Mucosa of stomach (tissue), 1 donor: ENCODE measurements around the gene RNPEPL1.
"Not testable (repeated sequence)": the region's sequence is repeated elsewhere in the genome, so short reads cannot be mapped to it uniquely, and the experiment has no call there.

ENCODE experiments used
- H3K27me3 ChIP-seq: one replicate; pipeline ENCODE4 v1.7.0; 2013; ENCODE audit warnings: mild to moderate bottlenecking, low read length; ENCODE audit not compliant: control insufficient read depth, insufficient read depth
- H3K36me3 ChIP-seq: one replicate; pipeline ENCODE4 v1.7.0; 2013; ENCODE audit warnings: low read length; ENCODE audit not compliant: control insufficient read depth, insufficient read depth
- H3K4me1 ChIP-seq: one replicate; pipeline ENCODE4 v1.7.0; 2013; ENCODE audit warnings: mild to moderate bottlenecking, low read length; ENCODE audit not compliant: control insufficient read depth, insufficient read depth
- H3K4me3 ChIP-seq: one replicate; pipeline ENCODE4 v1.7.0; 2013; ENCODE audit warnings: low read length
- H3K9ac ChIP-seq: one replicate; pipeline ENCODE4 v1.7.0; 2013; ENCODE audit warnings: mild to moderate bottlenecking, low read length, moderate library complexity
- H3K9me3 ChIP-seq: one replicate; pipeline ENCODE4 v1.7.0; 2013; ENCODE audit warnings: mild to moderate bottlenecking, low read length, moderate library complexity; ENCODE audit not compliant: control insufficient read depth
- donor health status: Pancreatic carcinoma.

Gene RNPEPL1

DNA sequence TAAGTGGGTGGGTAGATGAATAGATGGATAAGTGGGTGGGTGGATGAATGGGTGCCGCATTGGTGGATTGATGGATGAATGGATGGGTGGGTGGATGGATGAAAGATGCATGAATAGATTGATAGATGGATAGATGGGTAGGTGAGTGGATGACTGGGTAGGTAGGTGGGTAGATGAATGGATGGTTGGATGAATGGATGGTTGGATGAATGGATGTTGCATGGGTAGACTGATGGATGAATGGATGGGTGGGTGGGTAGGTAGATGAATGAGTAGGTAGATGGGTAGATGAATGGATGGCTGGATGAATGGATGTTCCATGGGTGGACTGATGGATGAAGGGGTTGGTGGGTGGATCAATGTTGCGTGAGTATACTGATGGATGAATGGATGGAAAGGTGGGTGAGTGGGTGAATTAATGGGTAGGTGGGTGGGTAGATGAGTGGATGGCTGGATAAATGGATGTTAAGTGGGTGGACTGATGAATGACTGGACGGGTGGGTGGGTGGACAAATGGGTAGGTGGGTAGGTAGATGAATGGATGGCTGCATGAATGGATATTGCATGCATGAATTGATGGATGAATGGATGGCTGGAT lies 41.0 kb upstream of the RNPEPL1 start:
- Histone ChIP-seq H3K36me3 (peaks cover 13% of the 10 kb centered on the region), H3K27me3 (no peaks in the 10 kb centered on the region), H3K9me3 (peaks cover 7% of the 10 kb centered on the region), H3K4me1 (no peaks in the 10 kb centered on the region), H3K9ac (no peak overlapping the region), H3K4me3 (no peak overlapping the region)

DNA sequence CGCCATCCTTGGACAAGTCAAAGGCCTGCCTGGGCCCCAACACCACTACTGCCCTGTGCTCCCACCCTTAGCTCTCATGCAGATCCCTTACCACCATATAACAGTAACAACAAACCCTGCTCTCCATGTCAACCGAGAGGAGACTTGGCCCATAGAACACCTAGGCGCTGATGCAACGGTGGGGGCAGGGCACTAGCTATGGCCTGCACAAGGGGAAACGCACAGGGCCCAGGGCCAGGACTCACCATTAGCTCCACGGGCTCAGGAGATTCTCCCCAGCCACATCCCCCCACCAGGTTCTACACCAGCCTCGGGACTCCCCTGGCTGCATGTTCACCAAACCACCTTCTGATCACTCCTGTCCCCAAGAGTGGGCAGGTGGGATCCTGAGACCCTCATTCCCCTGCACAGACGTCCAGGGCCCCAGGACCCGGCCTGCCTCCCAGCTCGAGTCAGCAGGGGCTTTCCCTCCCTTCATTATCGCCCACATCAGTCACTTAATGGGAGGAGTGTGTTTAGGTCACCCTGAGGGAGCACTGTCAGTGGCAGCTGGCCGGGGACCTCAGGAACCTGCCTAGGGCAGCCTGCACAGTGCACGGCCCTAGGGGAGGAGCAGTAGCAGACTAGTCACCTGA lies 39.8 kb upstream of the RNPEPL1 start:
- H3K4me3 ChIP-seq = no peak overlapping the region
- peaks cover 7% of the 10 kb centered on the region for H3K9me3 ChIP-seq
- no peaks in the 10 kb centered on the region for H3K27me3 ChIP-seq
- no peak overlapping the region for H3K9ac ChIP-seq
- H3K36me3 ChIP-seq = peaks cover 13% of the 10 kb centered on the region
- H3K4me1 ChIP-seq = no peaks in the 10 kb centered on the region

DNA sequence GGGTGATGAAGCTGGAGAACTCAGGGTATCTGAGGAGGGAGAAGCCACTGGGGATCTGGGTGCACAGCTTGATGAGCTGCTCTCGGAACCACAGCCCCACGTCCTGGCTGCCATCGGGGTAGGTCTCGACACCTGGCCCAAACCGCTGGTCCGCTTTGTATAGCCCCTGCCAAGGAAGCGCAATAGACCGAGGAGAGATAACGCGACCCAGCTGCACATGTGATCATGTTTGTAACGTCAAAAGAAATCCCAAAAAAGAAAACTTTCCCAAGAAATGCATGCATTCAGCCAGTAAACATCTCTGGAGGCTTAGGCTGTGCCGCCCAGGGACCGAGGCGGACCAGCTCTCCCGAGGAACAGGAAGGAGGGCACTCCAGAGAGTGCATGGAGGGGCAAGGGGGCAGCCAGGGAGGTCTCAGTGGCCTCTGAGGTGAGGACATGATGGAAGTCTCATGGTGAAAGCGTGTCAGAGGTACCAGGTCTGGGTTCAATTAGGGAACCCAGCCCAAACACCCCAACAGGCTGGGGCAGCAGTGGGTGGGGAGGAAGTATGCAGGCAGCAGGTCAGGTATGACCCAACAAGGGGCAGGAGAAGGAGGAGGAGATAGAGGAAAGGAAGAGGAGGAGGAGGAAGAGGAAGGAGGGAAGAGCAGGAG lies 38.8 kb upstream of the RNPEPL1 start:
- Histone ChIP-seq H3K4me1 (no peaks in the 10 kb centered on the region), H3K27me3 (no peaks in the 10 kb centered on the region), H3K4me3 (no peak overlapping the region), H3K9ac (no peak overlapping the region), H3K36me3 (peaks cover 13% of the 10 kb centered on the region), H3K9me3 (peaks cover 7% of the 10 kb centered on the region)

GRCh38 chr2:240530181-240530580 lies 38.1 kb upstream of the RNPEPL1 start:
- Histone ChIP-seq H3K27me3 (no peaks in the 10 kb centered on the region), H3K9me3 (peaks cover 4% of the 10 kb centered on the region), H3K36me3 (peaks cover 12% of the 10 kb centered on the region), H3K4me3 (no peak overlapping the region), H3K4me1 (no peaks in the 10 kb centered on the region), H3K9ac (no peak overlapping the region)

- no peaks in the 10 kb centered on the region for H3K4me1 ChIP-seq
- no peak overlapping the region for H3K4me3 ChIP-seq
- peaks cover 4% of the 10 kb centered on the region for H3K36me3 ChIP-seq
- H3K9ac ChIP-seq = no peak overlapping the region
- H3K9me3 ChIP-seq = no peaks in the 10 kb centered on the region
- H3K27me3 ChIP-seq = no peaks in the 10 kb centered on the region
These were observed 37.2 kb upstream of the RNPEPL1 start for GRCh38 chr2:240531038-240531437.

- H3K4me3 ChIP-seq = no peak overlapping the region
- no peaks in the 10 kb centered on the region for H3K4me1 ChIP-seq
- no peaks in the 10 kb centered on the region for H3K9me3 ChIP-seq
- no peaks in the 10 kb centered on the region for H3K27me3 ChIP-seq
- H3K36me3 ChIP-seq = no peaks in the 10 kb centered on the region
- no peak overlapping the region for H3K9ac ChIP-seq
These were observed 36.1 kb upstream of the RNPEPL1 start for GRCh38 chr2:240532031-240532775.

- Histone ChIP-seq H3K9ac (no peak overlapping the region), H3K4me1 (no peaks in the 10 kb centered on the region), H3K4me3 (no peak overlapping the region), H3K27me3 (no peaks in the 10 kb centered on the region), H3K36me3 (peaks cover 9% of the 10 kb centered on the region), H3K9me3 (no peaks in the 10 kb centered on the region)
These were observed 30.1 kb upstream of the RNPEPL1 start for GRCh38 chr2:240538031-240538780.

GRCh38 chr2:240539101-240539500 lies 29.2 kb upstream of the RNPEPL1 start:
- not testable (repeated sequence) for H3K36me3 ChIP-seq, H3K4me1 ChIP-seq, H3K4me3 ChIP-seq, H3K27me3 ChIP-seq, H3K9me3 ChIP-seq, H3K9ac ChIP-seq

- Histone ChIP-seq H3K9me3 (no peaks in the 10 kb centered on the region), H3K9ac (no peak overlapping the region), H3K4me3 (no peak overlapping the region), H3K4me1 (no peaks in the 10 kb centered on the region), H3K27me3 (no peaks in the 10 kb centered on the region), H3K36me3 (peaks cover 9% of the 10 kb centered on the region)
These were observed 28.4 kb upstream of the RNPEPL1 start for GRCh38 chr2:240539906-240540305.

- Histone ChIP-seq H3K9me3 (no peaks in the 10 kb centered on the region), H3K27me3 (no peaks in the 10 kb centered on the region), H3K9ac (no peak overlapping the region), H3K4me1 (no peaks in the 10 kb centered on the region), H3K36me3 (peaks cover 5% of the 10 kb centered on the region), H3K4me3 (no peak overlapping the region)
These were observed 17.0 kb upstream of the RNPEPL1 start for GRCh38 chr2:240551288-240551687.

GRCh38 chr2:240551811-240552210 lies 16.5 kb upstream of the RNPEPL1 start:
- H3K36me3 ChIP-seq = peaks cover 5% of the 10 kb centered on the region
- H3K4me3 ChIP-seq = no peak overlapping the region
- peaks cover 4% of the 10 kb centered on the region for H3K4me1 ChIP-seq
- no peak overlapping the region for H3K9ac ChIP-seq
- no peaks in the 10 kb centered on the region for H3K27me3 ChIP-seq
- no peaks in the 10 kb centered on the region for H3K9me3 ChIP-seq
